ENCODE measurements around the gene ABCA9.
"Not testable (repeated sequence)": the region's sequence is repeated elsewhere in the genome, so short reads cannot be mapped to it uniquely, and the experiment has no call there.

ABCA9 gene

DNA sequence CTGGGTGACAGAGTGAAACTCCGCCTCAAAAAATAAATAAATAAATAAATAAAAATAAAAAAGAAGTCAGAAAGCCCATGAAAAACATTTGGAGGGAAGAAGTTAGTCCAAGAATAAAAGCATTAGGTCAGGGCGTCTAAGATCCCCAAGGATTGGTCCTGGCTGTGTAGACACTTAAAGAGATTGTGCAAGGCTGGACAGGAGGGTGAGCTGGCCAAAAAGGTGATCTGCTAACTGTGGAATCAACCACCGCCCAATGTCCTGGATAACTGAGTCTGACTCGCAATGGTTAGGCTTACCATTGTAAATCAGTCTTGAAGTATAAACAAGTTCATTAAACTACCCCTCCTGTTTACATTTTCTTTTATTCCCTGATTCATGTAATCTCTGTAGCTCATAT lies 96.8 kb downstream of the ABCA9 start:
- Histone ChIP-seq H3K18ac (ENCODE audit: low read length) (no peak overlapping the region), H3K79me1 (ENCODE audit: low read depth, low read length) (no peaks in the 10 kb centered on the region), H3K23ac (ENCODE audit: low read depth, low read length, poor library complexity) (no peak overlapping the region), H3K4me3 (ENCODE audit: low read length in 2 of 2) (no peak overlapping the region), H2AFZ (ENCODE audit: low read length) (no peak overlapping the region), H3K4me1 (ENCODE audit: control insufficient read depth in 2 of 2, insufficient read depth in 1 of 2, low read depth in 1 of 2, low read length in 2 of 2) (no peaks in the 10 kb centered on the region), H2BK120ac (ENCODE audit: low read depth, low read length) (no peak overlapping the region), H3K27ac (replicated peaks; ENCODE audit: low read length) (no peak overlapping the region), H4K8ac (ENCODE audit: low read depth, low read length) (no peak overlapping the region), H3K9me3 (replicated peaks in 1 of 2; ENCODE audit: control insufficient read depth in 2 of 2, insufficient read depth in 1 of 2, low read depth in 1 of 2, low read length in 2 of 2) (no peaks in the 10 kb centered on the region), H3K9ac (ENCODE audit: low read depth, low read length, poor library complexity) (no peak overlapping the region), H3K4me2 (ENCODE audit: insufficient read depth, low read length, poor library complexity, severe bottlenecking) (no peak overlapping the region), H2BK5ac (ENCODE audit: low read length) (no peak overlapping the region), H2BK12ac (ENCODE audit: low read length) (no peak overlapping the region), H2AK5ac (ENCODE audit: low read depth, low read length) (no peak overlapping the region), H2BK15ac (ENCODE audit: low read length) (no peak overlapping the region), H3K27me3 (ENCODE audit: control insufficient read depth in 3 of 3, insufficient read depth in 3 of 3, low read depth in 1 of 3, low read length in 3 of 3) (no peaks in the 10 kb centered on the region), H4K91ac (ENCODE audit: low read depth, low read length, poor library complexity) (no peak overlapping the region), H3K14ac (ENCODE audit: low read length) (no peak overlapping the region), H3K4ac (ENCODE audit: low read length) (no peak overlapping the region), H3K36me3 (replicated peaks in 1 of 2; ENCODE audit: control insufficient read depth in 2 of 2, insufficient read depth in 2 of 2, low read length in 2 of 2) (no peaks in the 10 kb centered on the region)
- DNase-seq (ENCODE audit: low spot score), result no peak
- no CpG with 5 or more reads among the region's 4 CpGs for WGBS, 2 donors (ENCODE audit: extremely low coverage in 2 of 2, insufficient read length in 2 of 2, insufficient replicate concordance in 1 of 2)

DNA sequence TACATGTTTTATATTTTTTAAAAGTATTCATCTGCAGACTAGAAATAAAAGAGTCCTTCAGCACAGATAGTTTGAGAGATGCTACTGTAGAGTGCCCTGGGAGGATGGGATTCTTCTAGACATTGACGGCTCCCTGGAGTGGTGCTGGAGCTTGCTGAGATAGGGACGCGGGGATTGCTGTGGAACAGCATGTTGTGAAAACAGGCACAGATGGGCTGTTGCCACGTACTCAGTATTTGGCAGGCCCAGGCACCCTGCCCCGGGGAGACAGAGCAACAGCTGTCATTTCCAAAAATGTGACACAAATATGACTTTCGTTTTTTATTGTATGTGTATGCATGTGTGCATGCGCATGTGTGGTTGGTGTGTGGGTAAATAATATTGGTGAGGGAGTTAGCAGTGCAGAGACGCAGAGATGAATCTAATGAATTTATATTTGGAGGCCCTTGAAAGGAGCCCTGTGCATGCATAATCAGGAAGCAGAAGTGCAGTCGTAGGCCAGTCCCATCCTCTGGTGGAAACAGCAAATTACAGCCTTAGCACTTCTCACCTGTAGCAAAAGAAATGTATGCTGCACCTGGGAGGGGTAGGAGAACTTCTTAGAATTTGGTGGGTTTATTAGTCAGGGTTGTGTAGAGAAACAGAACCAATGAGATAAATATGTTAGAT lies 99.4 kb downstream of the ABCA9 start:
- Histone ChIP-seq H3K18ac (ENCODE audit: low read length) (no peak overlapping the region), H3K4me1 (ENCODE audit: control insufficient read depth in 2 of 2, insufficient read depth in 1 of 2, low read depth in 1 of 2, low read length in 2 of 2) (no peaks in the 10 kb centered on the region), H2AK5ac (ENCODE audit: low read depth, low read length) (no peak overlapping the region), H2BK12ac (ENCODE audit: low read length) (no peak overlapping the region), H2BK15ac (ENCODE audit: low read length) (no peak overlapping the region), H3K36me3 (replicated peaks in 1 of 2; ENCODE audit: control insufficient read depth in 2 of 2, insufficient read depth in 2 of 2, low read length in 2 of 2) (no peaks in the 10 kb centered on the region), H3K4me3 (ENCODE audit: low read length in 2 of 2) (no peak overlapping the region), H3K9me3 (replicated peaks in 1 of 2; ENCODE audit: control insufficient read depth in 2 of 2, insufficient read depth in 1 of 2, low read depth in 1 of 2, low read length in 2 of 2) (no peaks in the 10 kb centered on the region), H3K79me1 (ENCODE audit: low read depth, low read length) (no peaks in the 10 kb centered on the region), H3K4me2 (ENCODE audit: insufficient read depth, low read length, poor library complexity, severe bottlenecking) (no peak overlapping the region), H2AFZ (ENCODE audit: low read length) (no peak overlapping the region), H3K27me3 (ENCODE audit: control insufficient read depth in 3 of 3, insufficient read depth in 3 of 3, low read depth in 1 of 3, low read length in 3 of 3) (no peaks in the 10 kb centered on the region), H3K4ac (ENCODE audit: low read length) (no peak overlapping the region), H3K9ac (ENCODE audit: low read depth, low read length, poor library complexity) (no peak overlapping the region), H2BK120ac (ENCODE audit: low read depth, low read length) (no peak overlapping the region), H3K27ac (replicated peaks; ENCODE audit: low read length) (no peak overlapping the region), H3K14ac (ENCODE audit: low read length) (no peak overlapping the region), H2BK5ac (ENCODE audit: low read length) (no peak overlapping the region), H4K91ac (ENCODE audit: low read depth, low read length, poor library complexity) (no peak overlapping the region), H3K23ac (ENCODE audit: low read depth, low read length, poor library complexity) (no peak overlapping the region), H4K8ac (ENCODE audit: low read depth, low read length) (no peak overlapping the region)
- WGBS, 2 donors (ENCODE audit: extremely low coverage in 2 of 2, insufficient read length in 2 of 2, insufficient replicate concordance in 1 of 2), result 100% methylated on average over 2 of the region's 9 CpGs; no CpG with 5 or more reads in 1 of the 2 donors
- DNase-seq (ENCODE audit: low spot score), result no peak

DNA sequence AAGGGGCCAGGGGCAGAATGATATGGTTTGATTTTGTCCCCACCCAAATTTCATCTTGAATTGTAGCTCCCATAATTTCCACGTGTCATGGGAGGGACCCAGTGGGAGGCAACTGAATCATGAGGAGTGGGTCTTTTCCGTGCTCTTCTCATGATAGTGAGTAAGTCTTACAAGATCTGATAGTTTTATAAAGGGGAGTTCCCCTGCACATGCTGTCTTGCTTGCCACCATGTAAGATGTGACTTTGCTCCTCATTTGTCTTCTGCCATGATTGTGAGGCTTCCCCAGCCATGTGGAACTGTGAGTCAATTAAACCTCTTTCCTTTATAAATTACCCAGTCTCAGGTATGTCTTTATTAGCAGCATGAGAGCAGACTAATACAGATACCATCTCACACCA lies 101.6 kb downstream of the ABCA9 start:
- H3K4me3 ChIP-seq (ENCODE audit: low read length in 2 of 2); H3K23ac ChIP-seq (ENCODE audit: low read depth, low read length, poor library complexity); H2BK15ac ChIP-seq (ENCODE audit: low read length); DNase-seq (ENCODE audit: low spot score); H4K91ac ChIP-seq (ENCODE audit: low read depth, low read length, poor library complexity); H3K27me3 ChIP-seq (ENCODE audit: control insufficient read depth in 3 of 3, insufficient read depth in 3 of 3, low read depth in 1 of 3, low read length in 3 of 3); H3K4ac ChIP-seq (ENCODE audit: low read length); H4K8ac ChIP-seq (ENCODE audit: low read depth, low read length); H2AFZ ChIP-seq (ENCODE audit: low read length); H3K36me3 ChIP-seq (replicated peaks in 1 of 2; ENCODE audit: control insufficient read depth in 2 of 2, insufficient read depth in 2 of 2, low read length in 2 of 2); H3K14ac ChIP-seq (ENCODE audit: low read length); H3K79me1 ChIP-seq (ENCODE audit: low read depth, low read length); H3K27ac ChIP-seq (replicated peaks; ENCODE audit: low read length); H3K4me2 ChIP-seq (ENCODE audit: insufficient read depth, low read length, poor library complexity, severe bottlenecking); H2AK5ac ChIP-seq (ENCODE audit: low read depth, low read length); H3K18ac ChIP-seq (ENCODE audit: low read length); H3K9me3 ChIP-seq (replicated peaks in 1 of 2; ENCODE audit: control insufficient read depth in 2 of 2, insufficient read depth in 1 of 2, low read depth in 1 of 2, low read length in 2 of 2); H3K9ac ChIP-seq (ENCODE audit: low read depth, low read length, poor library complexity); H3K4me1 ChIP-seq (ENCODE audit: control insufficient read depth in 2 of 2, insufficient read depth in 1 of 2, low read depth in 1 of 2, low read length in 2 of 2); H2BK5ac ChIP-seq (ENCODE audit: low read length); H2BK12ac ChIP-seq (ENCODE audit: low read length); H2BK120ac ChIP-seq (ENCODE audit: low read depth, low read length): not testable (repeated sequence)
- WGBS, 2 donors (ENCODE audit: extremely low coverage in 2 of 2, insufficient read length in 2 of 2, insufficient replicate concordance in 1 of 2), result no CpG with 5 or more reads among the region's 2 CpGs

DNA sequence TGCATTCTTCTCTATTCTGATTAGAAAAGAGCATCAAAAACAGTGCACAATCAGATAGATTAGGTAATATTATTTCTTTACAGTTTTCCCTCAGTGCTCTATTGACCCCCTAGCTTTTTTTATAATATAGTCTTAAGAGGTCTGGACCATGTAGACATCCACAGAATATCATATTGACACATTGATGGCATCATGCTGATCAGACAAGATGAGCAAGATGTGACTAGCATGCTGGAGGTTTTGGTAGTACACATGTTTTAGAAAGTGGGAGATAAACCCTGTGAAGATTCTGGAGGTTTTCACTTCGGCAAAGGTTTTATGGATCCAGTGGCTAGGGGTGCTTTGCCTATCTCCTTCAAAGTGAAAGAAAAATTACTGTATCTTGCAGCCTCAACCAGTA lies 102.8 kb downstream of the ABCA9 start:
- no peak overlapping the region for H4K8ac ChIP-seq (ENCODE audit: low read depth, low read length)
- no peak overlapping the region for H2BK120ac ChIP-seq (ENCODE audit: low read depth, low read length)
- no peak overlapping the region for H3K4me3 ChIP-seq (ENCODE audit: low read length in 2 of 2)
- no peaks in the 10 kb centered on the region for H3K4me1 ChIP-seq (ENCODE audit: control insufficient read depth in 2 of 2, insufficient read depth in 1 of 2, low read depth in 1 of 2, low read length in 2 of 2)
- no peak overlapping the region for H3K23ac ChIP-seq (ENCODE audit: low read depth, low read length, poor library complexity)
- H2BK12ac ChIP-seq (ENCODE audit: low read length), result no peak overlapping the region
- no peak overlapping the region for H4K91ac ChIP-seq (ENCODE audit: low read depth, low read length, poor library complexity)
- DNase-seq (ENCODE audit: low spot score), result no peak
- no peaks in the 10 kb centered on the region for H3K27me3 ChIP-seq (ENCODE audit: control insufficient read depth in 3 of 3, insufficient read depth in 3 of 3, low read depth in 1 of 3, low read length in 3 of 3)
- H3K9ac ChIP-seq (ENCODE audit: low read depth, low read length, poor library complexity), result no peak overlapping the region
- H3K27ac ChIP-seq (replicated peaks; ENCODE audit: low read length), result no peak overlapping the region
- no peak overlapping the region for H3K18ac ChIP-seq (ENCODE audit: low read length)
- H2BK5ac ChIP-seq (ENCODE audit: low read length), result no peak overlapping the region
- H3K79me1 ChIP-seq (ENCODE audit: low read depth, low read length), result no peaks in the 10 kb centered on the region
- no CpG with 5 or more reads among the region's 1 CpG for WGBS, 2 donors (ENCODE audit: extremely low coverage in 2 of 2, insufficient read length in 2 of 2, insufficient replicate concordance in 1 of 2)
- H3K9me3 ChIP-seq (replicated peaks in 1 of 2; ENCODE audit: control insufficient read depth in 2 of 2, insufficient read depth in 1 of 2, low read depth in 1 of 2, low read length in 2 of 2), result no peaks in the 10 kb centered on the region
- H3K14ac ChIP-seq (ENCODE audit: low read length), result no peak overlapping the region
- no peak overlapping the region for H2BK15ac ChIP-seq (ENCODE audit: low read length)
- H3K4me2 ChIP-seq (ENCODE audit: insufficient read depth, low read length, poor library complexity, severe bottlenecking), result no peak overlapping the region
- H2AK5ac ChIP-seq (ENCODE audit: low read depth, low read length), result no peak overlapping the region
- no peaks in the 10 kb centered on the region for H3K36me3 ChIP-seq (replicated peaks in 1 of 2; ENCODE audit: control insufficient read depth in 2 of 2, insufficient read depth in 2 of 2, low read length in 2 of 2)
- no peak overlapping the region for H2AFZ ChIP-seq (ENCODE audit: low read length)
- H3K4ac ChIP-seq (ENCODE audit: low read length), result no peak overlapping the region

All from neuronal stem cell (in vitro differentiated cells).